BE2C (cell line): ENCODE data around the gene SLC7A14. TPM values are rescaled to one million over a fixed set of nuclear protein-coding genes. Genes with fewer than 3 reads are reported as not detected.

ENCODE experiments used
- DNase-seq: peaks from one replicate; pipeline ENCODE4 v3.0.0-alpha.2; 2020
- H3K27me3 ChIP-seq: fragments of 250-450 bp; sonication (Bioruptor Pico); 2 replicates; pipeline ENCODE4 v1.5.1; 2020; ENCODE audit warnings: mild to moderate bottlenecking
- H3K36me3 ChIP-seq: fragments of 250-450 bp; sonication (Bioruptor Pico); 2 replicates; pipeline ENCODE4 v1.5.1; 2020; ENCODE audit warnings: mild to moderate bottlenecking
- H3K4me1 ChIP-seq: fragments of 250-450 bp; sonication (Bioruptor Pico); 2 replicates; pipeline ENCODE4 v1.5.1; 2020
- H3K4me3 ChIP-seq: 2 replicates; pipeline ENCODE4 v1.5.1; 2011; ENCODE audit warnings: low read depth, low read length
- H3K9me3 ChIP-seq: fragments of 250-450 bp; sonication (Bioruptor Pico); 2 replicates; pipeline ENCODE4 v1.5.1; 2020
- polyA plus RNA-seq: library from polyadenylated mRNA; unstranded; fragments of >200 nt; gene quantifications from one replicate; pipeline ENCODE4 v1.2.1, GENCODE V29; 2012; ENCODE audit warnings: low read depth, missing spikeins; ENCODE audit not compliant: insufficient read length, insufficient read depth
- TF ChIP-seq, protein P1 (sequence below): IDR thresholded peaks from 2 replicates; pipeline ENCODE4 v1.5.1; 2012; ENCODE audit warnings: mild to moderate bottlenecking, low read depth, low read length

SLC7A14 gene
- polyA plus RNA-seq, result 22.1 TPM

DNA sequence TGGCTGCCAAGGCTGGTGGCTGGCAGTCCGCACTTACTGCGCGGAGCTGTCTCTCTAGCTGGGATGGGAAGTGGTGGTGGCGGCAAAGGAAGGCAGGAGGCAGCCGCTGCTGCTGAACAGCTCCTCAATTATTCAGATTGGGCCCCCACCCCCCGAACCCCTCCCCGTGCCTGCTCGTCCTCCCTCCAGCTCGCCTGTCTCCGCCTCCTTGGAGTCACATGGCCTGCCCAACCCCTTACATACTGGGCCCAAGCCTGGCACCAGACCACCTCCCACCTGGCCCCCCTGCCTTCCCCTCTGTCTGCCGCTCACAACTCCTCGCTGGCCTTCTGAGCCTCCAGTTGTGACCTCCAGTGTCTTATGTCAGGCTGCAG is at the start of gene SLC7A14:
TSS of gene SLC7A14 (minus strand) at position 139 of the 374 bp plus-strand sequence. CDS start 59,139 bp downstream, outside the sequence.
- H3K9me3 ChIP-seq, result 0 out of 2 replicates have a peak, but pooled peaks cover 4% of the 10 kb centered on the region
- DNase-seq, result peak; percentile 84
- TF ChIP-seq, protein P1, sequence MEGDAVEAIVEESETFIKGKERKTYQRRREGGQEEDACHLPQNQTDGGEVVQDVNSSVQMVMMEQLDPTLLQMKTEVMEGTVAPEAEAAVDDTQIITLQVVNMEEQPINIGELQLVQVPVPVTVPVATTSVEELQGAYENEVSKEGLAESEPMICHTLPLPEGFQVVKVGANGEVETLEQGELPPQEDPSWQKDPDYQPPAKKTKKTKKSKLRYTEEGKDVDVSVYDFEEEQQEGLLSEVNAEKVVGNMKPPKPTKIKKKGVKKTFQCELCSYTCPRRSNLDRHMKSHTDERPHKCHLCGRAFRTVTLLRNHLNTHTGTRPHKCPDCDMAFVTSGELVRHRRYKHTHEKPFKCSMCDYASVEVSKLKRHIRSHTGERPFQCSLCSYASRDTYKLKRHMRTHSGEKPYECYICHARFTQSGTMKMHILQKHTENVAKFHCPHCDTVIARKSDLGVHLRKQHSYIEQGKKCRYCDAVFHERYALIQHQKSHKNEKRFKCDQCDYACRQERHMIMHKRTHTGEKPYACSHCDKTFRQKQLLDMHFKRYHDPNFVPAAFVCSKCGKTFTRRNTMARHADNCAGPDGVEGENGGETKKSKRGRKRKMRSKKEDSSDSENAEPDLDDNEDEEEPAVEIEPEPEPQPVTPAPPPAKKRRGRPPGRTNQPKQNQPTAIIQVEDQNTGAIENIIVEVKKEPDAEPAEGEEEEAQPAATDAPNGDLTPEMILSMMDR, result no peak
- no peaks in the 10 kb centered on the region for H3K27me3 ChIP-seq
- peaks cover 26% of the 10 kb centered on the region for H3K4me1 ChIP-seq
- H3K4me3 ChIP-seq, result peak within 1 kb of the TSS; percentile 82
- H3K36me3 ChIP-seq, result no peaks in the 10 kb centered on the region

DNA sequence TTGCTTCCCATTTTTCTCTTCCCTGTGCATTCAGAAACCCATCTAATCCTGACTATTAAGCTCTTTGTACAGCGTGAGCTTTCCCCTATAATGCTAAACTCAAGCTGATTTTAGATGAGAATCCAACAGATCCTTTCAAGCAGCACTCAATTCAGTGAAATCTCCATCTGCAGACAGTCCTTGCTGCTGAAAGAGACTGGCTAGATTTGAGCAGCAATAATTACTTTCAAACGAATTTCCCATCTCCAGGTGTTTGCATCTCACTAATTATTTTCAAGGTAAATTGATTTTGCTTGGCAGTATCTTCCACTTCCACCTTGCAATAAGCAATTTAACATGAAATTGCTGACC is 49.5 kb upstream of the SLC7A14 start:
- Histone ChIP-seq H3K9me3 (no peaks in the 10 kb centered on the region), H3K27me3 (no peaks in the 10 kb centered on the region), H3K4me3 (no peak overlapping the region), H3K36me3 (no peaks in the 10 kb centered on the region), H3K4me1 (peaks cover 15% of the 10 kb centered on the region)
- TF ChIP-seq, protein P1, result no peak
- no peak for DNase-seq

DNA sequence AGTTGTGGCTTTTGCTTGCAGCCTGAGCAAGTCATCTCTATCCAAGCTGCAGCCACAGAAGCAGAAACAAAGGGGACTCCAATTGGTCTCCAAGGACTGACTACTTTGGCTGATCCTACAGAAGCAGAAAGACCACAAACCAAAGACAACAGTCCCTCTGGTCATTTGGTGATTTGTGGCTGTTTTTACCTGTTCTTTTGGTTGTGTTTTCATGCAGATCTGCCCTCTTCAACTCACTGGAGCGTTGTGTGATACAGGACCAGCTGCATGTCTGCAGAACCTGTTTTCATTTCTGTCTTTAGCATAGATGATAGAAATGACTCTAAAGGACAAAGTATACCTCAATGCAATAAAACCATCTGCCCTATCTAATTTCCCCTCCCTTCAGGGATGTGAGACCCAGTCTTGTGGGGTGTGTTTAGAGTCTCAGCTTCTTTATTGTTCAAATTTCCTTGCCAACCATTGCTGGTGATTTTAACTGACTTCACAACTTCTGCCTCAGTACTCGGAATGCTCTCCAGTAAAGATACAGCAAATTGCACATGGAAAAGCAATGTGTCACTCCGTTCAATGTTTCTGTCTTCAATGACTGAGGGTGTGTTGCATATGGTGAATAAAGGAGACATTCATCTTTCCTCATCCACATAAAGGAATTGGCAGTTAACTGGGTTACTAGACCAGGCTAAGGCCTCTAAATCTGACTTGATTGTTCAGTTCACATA is 48.9 kb upstream of the SLC7A14 start:
- Histone ChIP-seq H3K36me3 (no peaks in the 10 kb centered on the region), H3K27me3 (no peaks in the 10 kb centered on the region), H3K4me1 (peaks cover 17% of the 10 kb centered on the region), H3K9me3 (no peaks in the 10 kb centered on the region), H3K4me3 (no peak overlapping the region)
- TF ChIP-seq, protein P1, result no peak
- no peak for DNase-seq

DNA sequence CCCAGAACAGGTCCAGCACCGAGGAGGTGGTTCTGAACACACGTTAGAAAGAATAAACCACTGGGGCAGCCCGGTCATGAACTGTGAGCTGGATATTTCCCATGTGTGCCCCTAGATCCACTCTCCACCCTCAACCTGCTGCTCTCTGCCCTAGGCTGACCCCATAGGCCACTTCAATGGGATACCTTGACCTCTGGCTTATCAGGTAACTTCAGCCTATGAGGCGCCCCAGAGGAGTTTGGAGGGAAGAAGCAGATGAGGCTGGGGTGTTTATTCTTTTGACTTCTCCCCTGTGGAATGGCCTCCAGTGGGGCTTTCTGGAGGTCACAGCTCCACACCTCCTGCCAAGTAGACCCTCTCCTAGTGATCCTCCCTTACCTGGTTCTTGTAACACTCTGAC is 47.7 kb upstream of the SLC7A14 start:
- Histone ChIP-seq H3K36me3 (no peaks in the 10 kb centered on the region), H3K9me3 (no peaks in the 10 kb centered on the region), H3K4me1 (peaks cover 11% of the 10 kb centered on the region), H3K4me3 (no peak overlapping the region), H3K27me3 (no peaks in the 10 kb centered on the region)
- TF ChIP-seq, protein P1, result no peak
- DNase-seq, result no peak

DNA sequence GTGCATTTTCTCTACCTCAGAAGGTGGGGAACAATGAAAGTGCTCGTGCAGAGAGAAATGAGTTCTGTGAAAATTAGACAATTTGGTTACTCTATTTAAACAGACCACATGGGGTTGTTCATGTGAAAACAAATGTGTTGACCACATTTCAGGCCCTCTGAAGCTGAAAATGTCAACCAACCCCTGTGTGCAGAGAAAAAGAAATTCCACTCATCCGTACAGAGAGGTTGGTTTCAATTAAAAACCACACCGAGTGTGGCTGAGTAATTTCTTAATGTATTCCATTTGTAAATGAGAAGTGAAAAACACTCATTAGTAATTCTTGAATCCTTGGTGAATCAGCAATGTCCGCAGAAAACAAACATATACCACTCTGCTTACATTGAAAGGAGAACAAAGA is 46.9 kb upstream of the SLC7A14 start:
- no peak overlapping the region for H3K4me3 ChIP-seq
- no peaks in the 10 kb centered on the region for H3K9me3 ChIP-seq
- H3K27me3 ChIP-seq, result no peaks in the 10 kb centered on the region
- TF ChIP-seq, protein P1, result no peak
- H3K4me1 ChIP-seq, result peaks cover 10% of the 10 kb centered on the region
- DNase-seq, result no peak
- H3K36me3 ChIP-seq, result no peaks in the 10 kb centered on the region

DNA sequence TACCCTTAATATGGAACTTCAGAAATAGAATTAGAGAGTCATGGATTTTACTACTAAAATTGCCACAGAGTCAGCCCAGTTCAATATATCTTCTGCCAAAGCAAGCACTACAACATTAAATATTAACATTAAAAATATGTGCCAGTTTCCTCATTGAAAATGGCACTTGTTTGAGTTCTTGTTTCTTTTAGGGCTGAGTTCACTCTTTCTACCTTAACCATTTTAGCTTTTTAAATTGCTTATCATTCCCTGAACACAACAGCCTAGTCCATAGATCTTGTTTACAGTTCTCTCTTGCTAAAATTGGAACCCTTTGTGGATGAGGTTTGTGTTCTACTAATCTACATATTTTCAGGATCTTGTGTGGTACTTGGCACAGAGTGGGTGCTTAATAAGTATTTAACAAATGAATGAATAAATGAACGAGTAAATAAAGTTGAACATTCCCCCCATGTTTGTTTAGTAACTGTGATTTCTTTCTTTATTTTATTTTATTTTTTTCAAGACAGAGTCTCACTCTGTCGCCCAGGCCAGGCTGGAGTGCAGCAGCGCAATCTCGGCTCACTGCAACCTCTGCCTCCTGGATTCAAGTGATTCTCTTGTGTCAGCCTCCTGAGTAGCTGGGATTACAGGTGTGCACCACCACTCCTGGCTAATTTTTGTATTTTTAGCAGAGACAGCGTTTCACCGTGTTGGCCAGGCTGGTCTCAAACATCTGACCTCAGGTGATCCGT is 46.0 kb upstream of the SLC7A14 start:
- Histone ChIP-seq H3K36me3 (no peaks in the 10 kb centered on the region), H3K4me3 (no peak overlapping the region), H3K9me3 (no peaks in the 10 kb centered on the region), H3K27me3 (no peaks in the 10 kb centered on the region), H3K4me1 (peaks cover 10% of the 10 kb centered on the region)
- TF ChIP-seq, protein P1, result no peak
- no peak for DNase-seq
